GM19467 (cell line): Measurements from ENCODE around the gene FMN2.

ENCODE experiments used
- ATAC-seq: cut with Tn5 transposase; IDR thresholded peaks from one replicate; pipeline ENCODE4 v1.9.1; 2021; ENCODE audit warnings: mild to moderate bottlenecking, moderate library complexity; ENCODE audit not compliant: unreplicated experiment

FMN2 gene

DNA sequence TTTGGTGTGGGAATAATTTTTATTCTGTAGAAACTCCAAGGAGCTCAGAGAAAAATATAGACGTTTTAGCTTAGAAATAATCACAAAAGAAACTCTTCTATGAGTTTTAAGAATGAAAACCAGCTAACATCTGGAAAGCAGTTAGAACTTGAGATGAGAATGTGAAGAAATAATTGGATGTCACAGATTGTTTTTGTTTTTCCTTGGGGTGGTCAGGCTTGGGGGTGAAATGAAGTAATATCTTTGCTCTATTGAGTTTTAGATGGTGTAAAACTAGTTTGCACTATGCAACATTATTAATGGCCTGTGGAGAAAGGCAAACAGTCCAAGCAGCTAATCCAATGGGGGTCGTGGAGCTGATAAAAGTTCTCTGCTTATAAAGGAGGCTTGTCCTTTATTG is 101.2 kb downstream of the FMN2 start:
- ATAC-seq = no peak

DNA sequence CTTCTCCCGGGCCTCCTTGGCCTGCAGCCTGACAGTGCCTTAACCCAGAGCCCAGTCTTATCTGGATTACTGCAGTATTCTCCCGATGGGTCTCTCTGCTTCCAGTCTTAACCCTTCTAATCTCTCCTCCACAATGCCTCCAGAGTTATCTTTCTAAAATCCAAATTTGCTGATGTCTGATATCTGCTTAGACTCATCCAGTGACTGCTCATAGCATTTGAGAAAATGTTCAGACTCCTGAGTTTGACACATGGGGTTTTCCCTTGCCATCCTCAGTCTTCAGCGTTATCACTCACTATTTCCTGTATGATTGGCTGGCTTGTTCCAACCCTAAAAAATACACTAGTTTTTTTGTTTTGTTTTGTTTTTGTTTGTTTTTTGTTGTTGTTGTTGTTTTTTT is 102.0 kb downstream of the FMN2 start:
- ATAC-seq = no peak

DNA sequence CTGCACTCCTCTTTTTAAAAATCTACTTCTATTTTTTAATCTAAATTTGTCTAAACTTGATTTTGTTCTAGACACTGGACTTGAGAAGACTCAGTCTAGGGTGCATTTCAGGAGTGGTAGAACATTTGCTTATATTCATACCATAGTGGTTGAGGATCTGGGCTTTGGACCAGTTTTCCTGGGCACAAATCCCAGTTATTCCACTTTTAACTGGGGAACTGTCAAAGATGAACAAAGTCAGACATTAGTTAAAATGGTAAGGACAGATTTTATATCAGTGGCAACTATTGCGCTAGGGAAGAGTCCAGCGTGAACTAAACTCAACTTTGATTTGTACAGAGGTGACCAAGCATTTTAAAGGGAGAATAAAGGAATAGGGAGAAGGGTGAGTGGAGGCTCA is 102.4 kb downstream of the FMN2 start:
- ATAC-seq = no peak

DNA sequence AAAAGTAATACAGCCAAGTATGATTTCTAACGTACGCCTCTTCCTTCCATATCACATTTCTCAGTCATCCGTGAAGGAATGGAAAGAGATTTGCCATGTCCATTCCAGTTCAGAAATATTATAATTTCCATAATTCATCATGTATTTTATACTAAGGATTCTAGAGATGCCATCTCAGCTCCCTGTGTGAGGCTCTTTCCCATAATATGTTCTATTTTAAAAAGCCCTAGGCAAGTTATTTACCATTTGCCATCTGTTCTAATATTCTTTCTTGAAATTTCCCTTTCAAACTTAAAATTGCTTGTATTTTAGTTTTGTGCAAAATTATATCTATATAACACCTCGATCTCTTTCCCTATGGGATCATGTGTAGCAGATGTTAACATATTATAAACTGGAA is 106.7 kb downstream of the FMN2 start:
- ATAC-seq = no peak

DNA sequence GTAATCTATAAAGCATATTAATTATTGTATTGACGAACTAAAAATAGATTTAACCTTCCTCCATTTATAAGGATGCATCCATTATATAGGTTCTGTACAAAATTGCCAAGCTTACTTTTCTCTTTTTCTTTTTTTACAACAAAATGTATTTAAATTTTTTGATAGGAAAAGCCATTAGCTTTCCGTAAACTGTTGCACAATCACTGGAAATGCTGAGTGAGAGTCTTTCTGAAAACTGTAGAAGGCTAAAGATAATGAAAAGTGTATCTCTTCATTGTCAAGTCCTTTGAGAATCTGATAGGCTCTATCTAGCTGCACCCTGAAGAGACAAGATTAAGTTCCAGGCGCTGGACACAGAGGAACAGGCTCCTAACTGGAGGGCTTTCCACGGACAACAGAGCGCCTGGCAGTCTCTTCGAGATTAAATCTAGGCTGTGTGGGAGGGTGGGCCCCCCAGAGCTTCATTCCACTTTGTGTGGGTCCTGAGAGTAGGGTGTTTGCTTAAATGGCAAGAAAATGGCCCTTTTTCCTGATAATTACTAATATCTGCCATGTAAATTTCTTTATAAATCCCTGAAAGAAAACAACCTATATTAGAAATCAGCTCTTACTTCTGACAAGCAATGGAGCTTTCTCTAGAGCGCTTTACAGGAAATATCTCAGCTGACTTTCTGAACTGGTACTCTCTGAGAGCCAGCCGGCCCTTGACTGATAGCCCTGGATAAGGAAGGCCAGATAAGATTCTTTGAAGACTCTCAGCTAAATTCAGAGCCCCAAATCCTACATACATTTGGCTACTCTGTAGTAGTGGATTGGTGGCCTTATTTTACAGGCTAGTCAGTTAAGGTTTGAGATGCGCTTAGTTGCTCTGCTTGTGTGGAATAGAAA is 108.3 kb downstream of the FMN2 start:
- ATAC-seq = no peak

DNA sequence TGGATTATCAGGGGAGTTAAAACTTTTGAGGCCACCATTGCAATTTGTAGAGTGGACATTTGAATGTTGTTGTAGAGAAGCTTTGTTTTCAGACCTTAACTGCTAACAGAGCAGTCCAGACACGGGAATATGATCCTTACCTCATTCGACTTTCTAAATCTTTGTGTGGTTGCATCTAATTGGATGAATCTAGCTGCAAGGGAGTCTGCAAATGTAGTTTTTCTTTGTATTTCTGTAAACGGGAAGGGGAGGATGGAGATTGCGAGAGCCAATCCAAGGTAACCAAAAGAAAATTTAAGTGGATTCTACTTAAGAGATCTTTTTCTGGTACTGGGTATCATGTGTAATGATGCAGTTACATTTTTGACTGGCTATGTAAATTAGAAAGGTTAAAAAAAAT is 110.2 kb downstream of the FMN2 start:
- ATAC-seq = no peak

DNA sequence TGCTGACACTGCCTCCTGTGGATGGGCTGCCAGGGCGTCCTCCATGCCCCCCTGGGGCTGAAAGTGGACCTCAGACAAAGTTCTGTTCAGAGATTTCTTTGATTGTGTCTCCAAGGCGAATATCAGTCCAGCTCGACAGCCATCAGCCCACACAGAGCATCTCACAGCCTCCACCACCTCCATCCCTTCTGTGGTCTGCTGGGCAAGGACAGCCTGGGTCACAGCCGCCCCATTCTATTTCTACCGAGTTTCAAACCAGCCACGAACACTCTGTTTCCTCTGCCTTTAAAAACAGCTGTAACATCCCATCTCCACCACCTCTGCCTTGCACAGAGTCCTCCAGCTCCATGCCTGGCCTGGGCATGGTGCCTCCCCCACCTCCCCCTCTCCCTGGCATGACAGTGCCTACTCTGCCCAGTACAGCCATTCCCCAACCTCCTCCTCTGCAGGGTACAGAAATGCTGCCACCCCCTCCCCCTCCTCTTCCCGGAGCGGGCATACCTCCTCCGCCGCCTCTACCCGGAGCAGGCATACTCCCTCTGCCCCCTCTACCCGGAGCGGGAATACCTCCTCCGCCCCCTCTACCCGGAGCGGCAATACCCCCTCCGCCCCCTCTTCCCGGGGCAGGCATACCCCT is 115.5 kb downstream of the FMN2 start:
- ATAC-seq = no peak

DNA sequence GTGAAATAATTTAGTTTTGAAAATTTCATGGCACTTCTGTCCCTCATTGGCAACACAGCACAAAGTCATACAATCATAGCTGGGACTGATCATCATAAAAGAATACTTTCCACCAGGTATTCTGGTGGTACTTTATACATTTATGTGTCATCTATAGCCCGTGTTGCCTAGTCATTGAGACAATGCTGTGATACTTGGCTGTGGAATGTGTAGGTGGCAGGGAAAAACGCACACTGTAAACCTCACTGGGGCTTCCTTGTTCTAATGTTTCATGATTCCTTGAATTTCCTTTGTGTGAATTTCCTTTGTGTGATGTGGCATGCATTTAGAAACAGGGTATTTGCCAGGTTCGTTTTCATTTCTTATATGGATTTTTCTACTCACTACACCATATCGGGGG is 118.3 kb downstream of the FMN2 start:
- ATAC-seq = no peak

DNA sequence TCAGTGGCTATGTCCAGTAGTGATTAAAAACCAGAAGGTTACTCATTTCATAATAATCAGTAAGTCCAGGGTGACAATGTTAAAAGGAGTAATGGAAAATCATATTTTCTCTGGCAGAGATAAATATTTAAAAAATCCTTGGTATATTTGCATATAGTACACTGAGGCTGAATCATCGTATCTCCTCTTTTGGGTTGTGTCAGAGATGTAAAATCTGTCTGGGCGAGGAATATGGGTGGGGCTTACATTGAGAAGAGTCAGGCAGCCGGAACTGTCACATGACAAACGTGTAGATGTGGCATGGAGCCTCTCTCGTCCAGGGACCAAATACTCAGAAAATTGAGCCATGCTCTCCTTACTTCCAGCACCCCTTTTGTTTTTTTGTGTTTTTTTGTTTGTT is 120.9 kb downstream of the FMN2 start:
- no peak for ATAC-seq

DNA sequence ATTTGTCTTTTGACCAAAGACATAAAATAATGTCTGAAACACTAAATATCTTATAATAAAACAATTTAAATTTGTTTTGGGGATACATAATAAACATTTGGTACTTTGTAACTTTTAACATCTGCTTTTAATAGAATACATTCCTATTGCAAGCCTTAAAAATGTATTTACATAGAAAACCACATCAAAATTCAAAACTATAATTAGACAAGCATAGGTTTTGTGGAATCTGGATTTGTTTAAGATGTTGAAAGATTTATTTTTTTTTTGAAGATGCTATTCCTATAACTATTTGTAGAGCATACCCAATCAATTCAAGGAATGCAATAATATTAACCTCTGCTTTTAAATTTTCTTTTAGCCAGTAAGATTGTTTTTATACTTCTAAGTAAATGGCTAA is 125.7 kb downstream of the FMN2 start:
- ATAC-seq = no peak

DNA sequence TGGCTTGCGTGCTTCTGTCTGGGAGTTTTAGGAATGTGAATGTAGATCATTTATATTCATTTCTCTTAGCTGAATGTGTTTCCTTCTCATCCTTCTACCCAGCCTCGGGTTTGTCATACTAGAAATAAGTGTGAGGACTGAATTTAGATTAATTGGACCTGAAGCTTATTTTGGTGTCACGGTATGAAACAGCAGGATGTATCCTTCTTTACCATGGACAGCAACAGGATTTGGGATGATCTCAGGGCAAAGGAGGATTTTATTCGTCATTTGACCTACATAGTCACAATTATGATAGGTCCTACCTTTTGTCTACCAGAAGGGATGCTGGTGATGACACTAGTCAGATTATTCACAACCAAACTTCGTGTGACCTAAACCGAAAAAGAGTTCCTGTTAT is 127.4 kb downstream of the FMN2 start:
- no peak for ATAC-seq

DNA sequence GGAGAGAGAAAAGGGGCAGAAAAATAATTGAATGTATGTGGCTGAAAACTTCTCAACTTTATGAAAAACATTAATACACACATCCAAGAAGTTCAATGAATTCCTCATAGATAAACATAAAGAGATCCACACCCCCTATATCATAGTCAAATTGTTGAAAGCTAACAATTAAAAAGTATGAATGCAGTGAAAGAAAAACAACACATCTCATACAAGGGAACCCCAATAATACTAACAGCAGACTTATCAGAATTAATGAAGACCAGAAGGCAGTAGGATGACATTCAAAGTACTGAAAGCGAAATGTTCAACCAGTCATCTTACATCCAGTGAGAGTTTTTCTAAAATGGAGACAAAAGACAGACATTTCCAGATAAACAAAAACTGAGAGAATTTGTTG is 134.4 kb downstream of the FMN2 start:
- ATAC-seq = no peak

DNA sequence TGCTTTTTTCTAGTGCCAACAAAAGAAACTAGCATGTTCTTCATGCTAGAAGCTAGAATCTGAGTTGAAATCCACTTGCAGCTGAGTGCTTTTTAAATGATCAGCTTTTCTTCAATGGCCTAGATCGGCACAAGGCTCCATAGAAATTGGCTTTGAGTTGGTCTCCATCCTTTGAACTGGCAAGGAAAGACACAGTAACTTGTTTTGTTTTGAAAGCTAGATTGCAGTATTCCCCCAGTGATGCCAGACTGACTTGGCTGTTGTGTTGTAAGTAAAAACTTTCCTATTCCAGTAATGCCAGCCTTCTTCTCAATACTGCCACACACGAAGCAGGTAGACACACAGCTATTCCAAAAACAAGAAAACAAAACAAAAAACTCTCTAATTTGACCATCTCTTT is 139.1 kb downstream of the FMN2 start:
- ATAC-seq = no peak

DNA sequence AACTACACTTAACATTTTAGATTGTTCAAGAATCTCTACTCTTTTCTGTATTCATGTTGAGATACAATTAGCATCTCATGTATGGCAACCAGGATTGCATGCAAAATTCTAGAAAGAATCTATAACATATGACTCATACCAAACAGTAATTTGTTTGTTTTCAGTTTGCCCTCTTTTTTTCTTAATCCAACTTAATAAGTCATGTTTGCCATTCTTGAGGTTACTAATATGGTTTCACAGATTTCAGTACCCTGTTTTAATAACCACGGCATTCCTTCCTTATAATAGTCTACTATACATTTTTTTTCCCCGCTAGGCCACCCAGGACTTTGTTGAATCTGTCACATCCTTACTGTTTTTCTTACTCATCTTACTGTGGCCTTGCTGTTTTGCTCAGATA is 140.8 kb downstream of the FMN2 start:
- no peak for ATAC-seq

DNA sequence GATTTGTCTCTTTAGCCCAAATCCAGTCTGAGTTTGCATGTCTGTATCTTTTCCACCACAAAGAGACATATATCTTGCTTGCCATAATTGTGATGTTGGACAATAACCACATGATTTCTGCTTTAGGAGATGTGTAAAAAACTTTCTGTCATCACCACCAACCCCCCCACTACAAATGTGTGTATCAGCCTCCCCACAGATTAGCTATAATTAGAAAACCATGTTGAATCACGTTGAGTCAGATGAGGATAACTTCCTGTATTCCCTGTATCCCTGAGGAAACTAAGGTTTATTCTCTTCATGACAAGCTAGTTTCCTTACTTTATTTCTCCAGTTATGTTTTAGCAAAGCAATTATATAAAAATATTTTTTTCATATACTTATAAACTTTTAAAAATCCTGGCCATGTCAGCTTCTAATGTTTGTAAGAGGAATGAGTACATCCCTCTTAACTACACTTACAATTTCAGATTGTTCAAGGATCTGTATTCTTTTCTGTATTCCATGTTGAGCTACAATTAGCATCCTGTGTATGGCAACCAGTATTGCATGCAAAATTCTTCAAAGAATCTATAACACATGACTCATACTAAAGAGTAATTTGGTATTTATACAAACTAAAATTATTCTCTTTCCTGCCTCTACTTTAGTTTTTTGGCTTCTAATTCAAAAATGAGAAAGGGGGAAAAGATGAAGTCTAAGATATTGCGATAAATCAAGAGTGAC is 143.0 kb downstream of the FMN2 start:
- no peak for ATAC-seq

DNA sequence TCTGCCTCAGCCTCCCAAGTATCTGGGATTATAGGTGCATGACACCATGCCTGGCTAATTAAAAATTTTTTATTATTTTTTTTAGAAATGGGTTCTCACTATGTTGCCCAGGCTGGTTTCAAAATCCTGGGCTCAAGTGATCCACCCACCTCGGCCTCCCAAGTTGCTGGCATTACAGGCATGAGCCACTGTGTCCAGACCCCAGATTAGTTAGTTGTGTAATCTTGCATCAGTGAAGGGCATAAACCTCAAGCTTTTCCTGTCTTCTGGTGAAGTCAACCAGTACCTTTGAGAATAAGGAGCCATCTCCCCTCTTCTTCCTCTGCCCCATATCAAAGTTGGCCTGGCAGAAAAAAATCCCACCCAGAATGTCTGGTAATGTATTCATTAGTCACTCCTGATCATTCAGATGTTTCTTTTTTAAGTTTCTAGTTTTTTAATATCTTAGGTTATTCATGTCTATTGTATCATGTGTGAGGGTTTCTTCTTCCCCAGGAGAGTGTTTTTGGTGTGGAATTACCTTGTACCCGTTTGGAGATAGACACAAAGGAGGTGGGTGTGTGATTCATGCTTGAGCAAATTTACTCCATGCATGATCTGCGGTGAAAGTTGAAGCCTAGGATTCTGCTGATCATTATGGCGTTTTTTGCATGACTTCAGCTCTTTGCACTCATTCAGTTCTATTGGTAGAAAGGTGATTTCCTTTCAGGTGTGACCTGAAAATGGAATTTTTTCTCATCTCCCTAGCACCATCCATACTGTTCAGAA is 144.0 kb downstream of the FMN2 start:
- no peak for ATAC-seq

DNA sequence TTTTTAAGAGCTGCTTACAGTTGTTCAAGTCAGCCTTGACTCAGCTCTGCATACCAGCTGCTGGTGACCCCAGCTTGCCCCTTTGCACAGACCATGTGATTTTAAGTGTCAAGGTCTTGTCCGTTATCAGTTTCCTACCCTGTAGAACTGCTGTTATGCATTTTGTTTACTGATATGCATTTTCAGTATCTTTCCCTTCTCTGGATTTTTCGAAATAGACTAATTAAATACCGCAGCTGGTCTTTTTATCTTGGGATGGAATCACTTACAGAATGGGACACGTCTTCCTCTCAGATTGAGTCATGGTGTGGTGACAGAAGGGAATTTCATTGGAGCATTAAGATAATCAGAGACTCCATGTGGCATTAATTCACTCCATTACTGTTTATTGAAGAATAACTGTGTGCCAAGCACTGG is 145.6 kb downstream of the FMN2 start:
- ATAC-seq = no peak

DNA sequence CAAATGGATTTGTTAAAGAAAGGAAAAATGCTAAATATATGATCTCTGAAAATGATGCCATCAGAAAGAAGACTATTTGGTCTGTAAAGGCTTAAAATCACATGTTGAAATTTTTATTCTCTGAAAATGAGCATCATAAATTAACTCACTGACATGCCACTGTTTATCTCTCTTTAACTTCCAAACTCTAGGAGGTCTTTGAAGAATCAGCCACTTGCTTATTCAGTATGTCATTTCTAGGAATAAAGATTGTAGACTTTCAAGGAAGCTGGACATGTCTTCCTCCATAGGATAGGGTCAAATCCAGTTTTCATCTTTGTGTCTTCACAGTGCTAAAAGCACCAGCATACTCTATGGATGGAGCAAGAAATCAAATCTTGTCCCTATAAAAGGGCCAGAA is 147.6 kb downstream of the FMN2 start:
- ATAC-seq = no peak

DNA sequence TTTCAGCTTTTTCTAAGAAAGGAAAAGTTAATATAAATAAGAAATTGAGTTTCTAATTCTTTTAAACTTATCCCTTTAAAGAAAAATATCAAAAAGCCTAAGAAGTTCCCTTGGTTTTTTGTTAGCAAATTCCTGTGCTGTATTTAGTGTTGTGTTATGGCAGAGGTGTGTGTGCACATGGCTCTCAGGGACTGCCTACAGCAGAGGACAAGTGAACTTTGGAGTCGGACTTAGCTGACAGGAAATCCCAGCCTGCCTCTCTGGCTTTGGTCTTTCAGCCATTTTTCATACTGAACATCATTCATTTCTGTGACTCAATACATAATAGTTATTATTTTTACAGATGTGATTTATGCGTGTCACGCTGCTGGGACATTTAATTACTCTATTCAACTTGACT is 149.6 kb downstream of the FMN2 start:
- no peak for ATAC-seq

DNA sequence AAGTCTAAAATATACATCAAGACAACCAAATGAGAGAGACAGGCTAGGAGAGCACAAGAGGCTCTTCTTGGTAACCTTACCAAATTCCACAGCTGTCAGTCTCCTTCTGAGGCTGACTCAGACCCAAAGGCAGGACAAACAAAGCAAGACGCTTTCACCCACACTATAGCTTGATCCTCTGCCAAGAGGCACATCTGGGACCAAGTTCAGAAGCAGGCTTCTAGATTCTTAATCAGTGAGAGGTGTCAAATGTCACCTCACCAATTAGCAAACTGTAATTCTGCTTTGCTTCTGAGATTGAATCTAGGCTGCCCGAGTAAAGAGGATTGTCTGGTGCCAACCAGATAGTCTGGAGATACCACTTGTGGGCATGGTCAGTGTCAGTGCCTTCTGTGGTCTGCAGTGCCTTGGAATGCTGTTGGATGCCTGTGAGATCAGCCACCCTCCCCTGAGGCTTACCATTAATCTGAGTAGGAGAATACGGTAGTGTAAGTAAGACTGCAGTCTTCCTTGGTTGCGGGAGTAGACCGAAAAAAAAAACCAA is 151.0 kb downstream of the FMN2 start:
- no peak for ATAC-seq
